Endothelial cell of umbilical vein (primary cell): Measurements from ENCODE around the gene PRIM2. TPM values are rescaled to one million over a fixed set of nuclear protein-coding genes. Genes with fewer than 3 reads are reported as not detected.
"Not testable (repeated sequence)": the region's sequence is repeated elsewhere in the genome, so short reads cannot be mapped to it uniquely, and the experiment has no call there.

Experiments used
- BruUV-seq: library from RNA; stranded (reverse); fragments of 400-500 nt; replicated peaks from 2 replicates; lab custom pipeline; 2021; lab: Mats Ljungman, UMichigan
- CTCF ChIA-PET: fragments of 300-600, 350-600 bp; sonication (Branson Sonifier 250); formaldehyde crosslinking; loops from one replicate; lab custom pipeline; 2021; ENCODE audit warnings: antibody characterized with exemption, inconsistent platforms; lab: Charles Lee
- POLR2A ChIA-PET: fragments of 300-600, 350-600 bp; sonication (Branson Sonifier 250); formaldehyde crosslinking; loops from one replicate; lab custom pipeline; 2021; ENCODE audit warnings: antibody characterized with exemption, inconsistent platforms; lab: Charles Lee
- DNase-seq: peaks from one replicate; pipeline ENCODE4 v3.0.0-alpha.2; 2011; ENCODE audit warnings: low read depth, low spot score
- FAIRE-seq: peaks from 2 replicates; lab custom pipeline; 2011; peaks lifted over from hg19 to GRCh38; lab: Jason Lieb, UNC
- H2AFZ ChIP-seq: 2 replicates; pipeline ENCODE4 v1.6.0; 2012; ENCODE audit warnings: low read depth, low read length, control low read depth, inconsistent platforms
- H3K27ac ChIP-seq: 2 replicates; pipeline ENCODE4 v1.5.1; 2011; ENCODE audit warnings: low read depth, mild to moderate bottlenecking, control low read depth, low read length, moderate library complexity; ENCODE audit not compliant: insufficient read depth
- H3K27me3 ChIP-seq, 2 experiments: 2 replicates each; pipeline versions ENCODE4 v1.6.0 to v1.6.1; 2011; ENCODE audit warnings: low read length in 2 of 2, mixed read lengths in 1 of 2; ENCODE audit not compliant: control insufficient read depth in 2 of 2, insufficient read depth in 2 of 2
- H3K36me3 ChIP-seq, 2 experiments: 2 replicates in 1 of 2; 3 replicates in 1 of 2; pipeline ENCODE4 v1.5.1; 2011; ENCODE audit warnings: low read length in 2 of 2, mild to moderate bottlenecking in 1 of 2, moderate library complexity in 1 of 2; ENCODE audit not compliant: control insufficient read depth in 2 of 2, insufficient read depth in 2 of 2; ENCODE audit errors: extremely low read depth in 1 of 2
- H3K4me1 ChIP-seq: 3 replicates; pipeline ENCODE4 v1.5.1; 2011; ENCODE audit warnings: mild to moderate bottlenecking, low read length; ENCODE audit not compliant: control insufficient read depth, insufficient read depth; ENCODE audit errors: extremely low read depth
- H3K4me2 ChIP-seq: 2 replicates; pipeline ENCODE4 v1.6.1; 2011; ENCODE audit warnings: low read length, control low read depth, mixed read lengths; ENCODE audit not compliant: insufficient read depth
- H3K4me3 ChIP-seq, 3 experiments: fragments of 200-600 bp in 1 of 3; sonication (generic), shearing (Covaris generic) in 1 of 3; replicated peaks in 1 of 3; 2 replicates each; pipeline ENCODE4 v1.5.1; 2011 to 2016; ENCODE audit warnings: control low read depth in 3 of 3, low read length in 3 of 3, mild to moderate bottlenecking in 2 of 3, inconsistent platforms in 1 of 3, low read depth in 1 of 3, moderate library complexity in 1 of 3; ENCODE audit not compliant: insufficient read depth in 1 of 3
- H3K79me2 ChIP-seq: 2 replicates; pipeline ENCODE4 v1.6.0; 2012; ENCODE audit warnings: low read length, inconsistent platforms; ENCODE audit not compliant: control insufficient read depth, insufficient read depth
- H3K9ac ChIP-seq: replicated peaks from 2 replicates; pipeline ENCODE3; 2011; ENCODE audit warnings: low read length, control low read depth; ENCODE audit not compliant: insufficient read depth; ENCODE audit errors: extremely low read depth
- H3K9me1 ChIP-seq: replicated peaks from 3 replicates; pipeline ENCODE4 v1.6.0; 2011; ENCODE audit warnings: mild to moderate bottlenecking, low read length; ENCODE audit not compliant: control insufficient read depth, insufficient read depth; ENCODE audit errors: extremely low read depth
- H3K9me3 ChIP-seq: replicated peaks from 2 replicates; pipeline ENCODE4 v1.5.1; 2012; ENCODE audit warnings: low read length, inconsistent platforms; ENCODE audit not compliant: control insufficient read depth, insufficient read depth
- H4K20me1 ChIP-seq: replicated peaks from 2 replicates; pipeline ENCODE3; 2011; ENCODE audit warnings: mild to moderate bottlenecking, low read length; ENCODE audit not compliant: control insufficient read depth, insufficient read depth; ENCODE audit errors: extremely low read depth
- dilution Hi-C: fragments of 300-500 bp; cut with MboI; formaldehyde crosslinking; loops from one replicate; pipeline ENCODE4 v1.15.0; 2019; ENCODE audit warnings: low sequenced_read_pairs; ENCODE audit not compliant: extremely low pct_ligation_motif_present
- intact Hi-C: fragments of 100-400 bp; cut with micrococcal nuclease; formaldehyde crosslinking; loops from one replicate; pipeline ENCODE4 v1.10.0; 2022
- polyA plus RNA-seq, 4 experiments: library from polyadenylated mRNA; depleted of rRNA in 3 of 4; stranded (reverse) in 3 of 4; unstranded in 1 of 4; fragments of >200 nt; gene quantifications; 2 replicates each; pipeline versions ENCODE4 v1.2.1 to v1.2.3, GENCODE V29; 2011 to 2012; ENCODE audit warnings: missing spikeins in 1 of 4
- total RNA-seq: library from RNA; stranded (reverse); gene quantifications from 2 replicates; pipeline ENCODE4 v1.2.3, GENCODE V29; 2021
- TF ChIP-seq, protein P1 (sequence below), 2 donors: IDR thresholded peaks; 1 replicate in 1 of 2; 2 replicates in 1 of 2; pipeline ENCODE4 v1.5.1; 2011; ENCODE audit warnings: low read length in 2 of 2, mild to moderate bottlenecking in 2 of 2, moderate library complexity in 2 of 2, control low read depth in 1 of 2, inconsistent platforms in 1 of 2, low read depth in 1 of 2; ENCODE audit not compliant: insufficient read depth in 1 of 2; ENCODE audit errors: extremely low read depth in 1 of 2

Gene PRIM2
- total and polyA plus RNA-seq, 2 donors (not counting 3 experiments of a cell fraction or from before 2014, with no cell fraction given): 5.3 to 21.0 TPM

GRCh38 chr6:57671937-57672627 is 354.7 kb downstream of the PRIM2 start:
- H3K9ac ChIP-seq, FAIRE-seq, H4K20me1 ChIP-seq, dilution Hi-C loops, H2AFZ ChIP-seq, H3K4me3 ChIP-seq, H3K36me3 ChIP-seq, CTCF ChIA-PET, H3K27ac ChIP-seq, H3K27me3 ChIP-seq, BruUV-seq, H3K9me3 ChIP-seq, H3K4me1 ChIP-seq, H3K9me1 ChIP-seq, H3K4me2 ChIP-seq, intact Hi-C loops, DNase-seq, POLR2A ChIA-PET, H3K79me2 ChIP-seq: not testable (repeated sequence)
- TF ChIP-seq, protein P1, sequence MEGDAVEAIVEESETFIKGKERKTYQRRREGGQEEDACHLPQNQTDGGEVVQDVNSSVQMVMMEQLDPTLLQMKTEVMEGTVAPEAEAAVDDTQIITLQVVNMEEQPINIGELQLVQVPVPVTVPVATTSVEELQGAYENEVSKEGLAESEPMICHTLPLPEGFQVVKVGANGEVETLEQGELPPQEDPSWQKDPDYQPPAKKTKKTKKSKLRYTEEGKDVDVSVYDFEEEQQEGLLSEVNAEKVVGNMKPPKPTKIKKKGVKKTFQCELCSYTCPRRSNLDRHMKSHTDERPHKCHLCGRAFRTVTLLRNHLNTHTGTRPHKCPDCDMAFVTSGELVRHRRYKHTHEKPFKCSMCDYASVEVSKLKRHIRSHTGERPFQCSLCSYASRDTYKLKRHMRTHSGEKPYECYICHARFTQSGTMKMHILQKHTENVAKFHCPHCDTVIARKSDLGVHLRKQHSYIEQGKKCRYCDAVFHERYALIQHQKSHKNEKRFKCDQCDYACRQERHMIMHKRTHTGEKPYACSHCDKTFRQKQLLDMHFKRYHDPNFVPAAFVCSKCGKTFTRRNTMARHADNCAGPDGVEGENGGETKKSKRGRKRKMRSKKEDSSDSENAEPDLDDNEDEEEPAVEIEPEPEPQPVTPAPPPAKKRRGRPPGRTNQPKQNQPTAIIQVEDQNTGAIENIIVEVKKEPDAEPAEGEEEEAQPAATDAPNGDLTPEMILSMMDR (IDR thresholded peaks at IDR 0.05; ENCODE audit: extremely low read depth in 1 of 2, insufficient read depth in 1 of 2, low read depth in 1 of 2, low read length in 2 of 2): peak in 1 of 2 donors; percentile 15

- H3K9ac ChIP-seq, H3K9me1 ChIP-seq, POLR2A ChIA-PET, CTCF ChIA-PET, H3K79me2 ChIP-seq, H3K27me3 ChIP-seq, H3K4me2 ChIP-seq, FAIRE-seq, H3K4me1 ChIP-seq, H3K9me3 ChIP-seq, H3K36me3 ChIP-seq, H3K27ac ChIP-seq, dilution Hi-C loops, BruUV-seq, intact Hi-C loops, H4K20me1 ChIP-seq, H3K4me3 ChIP-seq, DNase-seq, H2AFZ ChIP-seq: not testable (repeated sequence)
These were observed 355.9 kb downstream of the PRIM2 start for GRCh38 chr6:57673281-57673680.

DNA sequence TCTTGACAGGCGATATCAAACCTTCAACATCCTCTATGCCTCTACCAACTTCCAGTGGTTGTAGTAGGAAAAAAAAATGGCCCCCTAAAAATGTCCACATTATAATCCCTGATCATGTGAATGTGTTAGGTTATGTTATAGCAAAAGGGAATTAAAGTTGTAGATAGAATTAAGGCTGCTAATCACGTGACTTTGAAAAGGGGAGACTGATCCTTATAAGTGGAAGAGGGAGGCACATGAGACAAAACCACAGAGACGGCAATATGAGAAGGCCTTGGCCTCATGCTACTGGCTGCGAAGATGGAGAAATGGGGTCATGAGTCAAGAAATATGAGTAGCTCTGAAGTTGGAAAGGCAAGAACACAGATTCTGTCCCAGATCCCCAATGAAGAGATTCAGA is 358.0 kb downstream of the PRIM2 start:
- H3K27ac ChIP-seq, POLR2A ChIA-PET, H3K4me1 ChIP-seq, H3K4me3 ChIP-seq, DNase-seq, intact Hi-C loops, H3K4me2 ChIP-seq, BruUV-seq, H4K20me1 ChIP-seq, H3K9me1 ChIP-seq, FAIRE-seq, H2AFZ ChIP-seq, H3K9me3 ChIP-seq, H3K27me3 ChIP-seq, H3K79me2 ChIP-seq, CTCF ChIA-PET, dilution Hi-C loops, H3K36me3 ChIP-seq, H3K9ac ChIP-seq: not testable (repeated sequence)
